ENCODE data around the gene ZBTB49. TPM values are rescaled to one million over a fixed set of nuclear protein-coding genes. Genes with fewer than 3 reads are reported as not detected.

ZBTB49 gene
- total RNA-seq, 1 donor from 2014 or later: 4.8 TPM

DNA sequence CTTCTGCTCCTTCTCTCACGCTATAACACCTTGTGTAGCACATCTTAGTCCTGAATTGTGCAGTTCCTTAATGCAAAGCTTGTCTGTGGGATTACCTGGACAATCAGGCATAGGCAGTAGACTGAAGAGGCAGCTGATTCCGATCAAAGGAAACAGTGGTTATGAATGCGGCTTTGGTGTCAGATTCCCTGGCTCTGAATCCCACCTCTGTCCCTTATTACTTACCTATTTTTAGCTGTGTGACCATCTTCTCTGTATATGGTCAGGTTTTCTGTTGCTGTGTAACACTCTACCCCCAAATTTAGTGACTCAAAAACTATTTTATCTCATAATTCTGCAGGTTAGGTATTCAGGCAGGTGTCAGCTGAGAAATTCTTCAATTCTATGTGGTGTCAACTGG lies 3.2 kb downstream of the ZBTB49 start:
- Mint-ChIP-seq H3K27ac (ENCODE audit: unreplicated experiment) (no peak overlapping the region), H3K36me3 (ENCODE audit: unreplicated experiment) (peaks cover 11% of the 10 kb centered on the region), H3K9me3 (ENCODE audit: unreplicated experiment) (peaks cover 4% of the 10 kb centered on the region), H3K4me3 (ENCODE audit: unreplicated experiment) (no peak overlapping the region), H3K4me1 (ENCODE audit: low read depth, unreplicated experiment) (peaks cover 5% of the 10 kb centered on the region), H3K27me3 (ENCODE audit: unreplicated experiment) (peaks cover 2% of the 10 kb centered on the region)
- TF ChIP-seq, protein P1, sequence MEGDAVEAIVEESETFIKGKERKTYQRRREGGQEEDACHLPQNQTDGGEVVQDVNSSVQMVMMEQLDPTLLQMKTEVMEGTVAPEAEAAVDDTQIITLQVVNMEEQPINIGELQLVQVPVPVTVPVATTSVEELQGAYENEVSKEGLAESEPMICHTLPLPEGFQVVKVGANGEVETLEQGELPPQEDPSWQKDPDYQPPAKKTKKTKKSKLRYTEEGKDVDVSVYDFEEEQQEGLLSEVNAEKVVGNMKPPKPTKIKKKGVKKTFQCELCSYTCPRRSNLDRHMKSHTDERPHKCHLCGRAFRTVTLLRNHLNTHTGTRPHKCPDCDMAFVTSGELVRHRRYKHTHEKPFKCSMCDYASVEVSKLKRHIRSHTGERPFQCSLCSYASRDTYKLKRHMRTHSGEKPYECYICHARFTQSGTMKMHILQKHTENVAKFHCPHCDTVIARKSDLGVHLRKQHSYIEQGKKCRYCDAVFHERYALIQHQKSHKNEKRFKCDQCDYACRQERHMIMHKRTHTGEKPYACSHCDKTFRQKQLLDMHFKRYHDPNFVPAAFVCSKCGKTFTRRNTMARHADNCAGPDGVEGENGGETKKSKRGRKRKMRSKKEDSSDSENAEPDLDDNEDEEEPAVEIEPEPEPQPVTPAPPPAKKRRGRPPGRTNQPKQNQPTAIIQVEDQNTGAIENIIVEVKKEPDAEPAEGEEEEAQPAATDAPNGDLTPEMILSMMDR (IDR thresholded peaks at IDR 0.05; ENCODE audit: partially characterized antibody, unreplicated experiment): no peak
- no peak for DNase-seq

DNA sequence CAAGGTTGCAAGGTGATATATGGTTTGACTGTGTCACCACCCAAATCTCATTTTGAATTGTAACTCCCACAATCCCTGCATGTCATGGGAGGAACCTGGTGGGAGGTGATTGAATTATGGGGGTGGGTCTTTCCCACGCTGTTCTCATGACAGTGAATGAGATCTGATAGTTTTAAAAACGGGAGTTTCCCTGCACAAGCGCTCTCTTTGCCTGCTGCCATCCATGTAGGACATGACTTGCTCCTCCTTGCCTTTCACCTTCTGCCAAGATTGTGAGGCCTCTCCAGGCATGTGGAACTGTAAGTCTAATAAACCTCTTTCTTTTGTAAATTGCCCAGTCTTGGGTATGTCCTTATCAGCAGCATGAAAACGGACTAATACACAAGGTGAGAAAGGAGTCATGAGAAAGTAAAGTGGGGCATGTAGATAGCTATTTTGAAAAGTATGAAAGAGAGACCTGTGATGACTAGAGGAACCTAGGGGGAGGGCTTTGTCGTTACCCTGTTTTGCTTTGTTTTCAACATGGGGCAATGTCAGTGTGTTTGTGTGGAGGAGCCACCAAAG lies 6.3 kb downstream of the ZBTB49 start:
- peaks cover 2% of the 10 kb centered on the region for H3K27me3 Mint-ChIP-seq (ENCODE audit: unreplicated experiment)
- peaks cover 3% of the 10 kb centered on the region for H3K4me1 Mint-ChIP-seq (ENCODE audit: low read depth, unreplicated experiment)
- no peak overlapping the region for H3K4me3 Mint-ChIP-seq (ENCODE audit: unreplicated experiment)
- TF ChIP-seq, protein P1 (IDR thresholded peaks at IDR 0.05; ENCODE audit: partially characterized antibody, unreplicated experiment): no peak
- peaks cover 11% of the 10 kb centered on the region for H3K36me3 Mint-ChIP-seq (ENCODE audit: unreplicated experiment)
- no peak overlapping the region for H3K27ac Mint-ChIP-seq (ENCODE audit: unreplicated experiment)
- DNase-seq: no peak
- no peaks in the 10 kb centered on the region for H3K9me3 Mint-ChIP-seq (ENCODE audit: unreplicated experiment)

DNA sequence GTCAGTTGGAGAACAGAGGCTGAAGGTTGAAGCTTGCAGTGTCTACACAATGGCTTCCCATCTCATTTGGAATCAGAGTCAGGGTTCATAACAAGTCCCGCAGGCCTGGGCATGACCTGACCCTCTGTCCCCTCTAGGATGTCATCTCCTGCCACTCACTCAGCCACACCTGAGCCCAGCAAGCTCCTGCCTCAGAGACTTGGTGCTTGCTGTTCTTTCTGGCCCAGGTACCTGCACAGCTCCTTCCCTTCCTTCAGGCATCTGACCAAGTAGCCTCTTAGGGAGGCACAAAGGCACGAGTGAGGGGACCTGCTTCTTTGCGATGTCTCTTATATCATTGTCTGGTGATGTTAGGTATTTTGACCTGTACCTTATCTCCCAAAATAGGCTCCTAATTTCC lies 9.0 kb downstream of the ZBTB49 start:
- TF ChIP-seq, protein P1 (IDR thresholded peaks at IDR 0.05; ENCODE audit: partially characterized antibody, unreplicated experiment): no peak
- Mint-ChIP-seq H3K36me3 (ENCODE audit: unreplicated experiment) (peaks cover 11% of the 10 kb centered on the region), H3K4me1 (ENCODE audit: low read depth, unreplicated experiment) (peaks cover 7% of the 10 kb centered on the region), H3K27ac (ENCODE audit: unreplicated experiment) (no peak overlapping the region), H3K9me3 (ENCODE audit: unreplicated experiment) (no peaks in the 10 kb centered on the region), H3K27me3 (ENCODE audit: unreplicated experiment) (peaks cover 2% of the 10 kb centered on the region), H3K4me3 (ENCODE audit: unreplicated experiment) (no peak overlapping the region)
- no peak for DNase-seq

DNA sequence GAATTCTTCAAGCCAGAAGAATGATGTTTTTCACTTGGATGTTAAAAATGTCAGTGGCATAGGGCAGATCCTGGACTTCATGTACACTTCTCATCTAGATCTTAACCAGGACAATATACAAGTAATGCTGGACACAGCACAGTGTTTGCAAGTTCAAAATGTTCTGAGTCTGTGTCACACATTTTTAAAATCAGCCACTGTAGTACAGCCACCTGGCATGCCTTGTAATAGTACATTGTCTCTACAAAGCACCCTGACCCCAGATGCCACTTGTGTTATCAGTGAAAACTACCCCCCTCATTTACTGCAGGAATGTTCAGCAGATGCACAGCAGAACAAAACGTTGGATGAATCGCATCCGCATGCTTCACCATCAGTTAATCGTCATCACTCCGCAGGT lies 11.9 kb downstream of the ZBTB49 start:
- Mint-ChIP-seq H3K27ac (ENCODE audit: unreplicated experiment) (peak overlapping the region; percentile 60), H3K36me3 (ENCODE audit: unreplicated experiment) (no peaks in the 10 kb centered on the region), H3K4me3 (ENCODE audit: unreplicated experiment) (no peak overlapping the region), H3K4me1 (ENCODE audit: low read depth, unreplicated experiment) (peaks cover 7% of the 10 kb centered on the region), H3K9me3 (ENCODE audit: unreplicated experiment) (no peaks in the 10 kb centered on the region), H3K27me3 (ENCODE audit: unreplicated experiment) (peaks cover 2% of the 10 kb centered on the region)
- TF ChIP-seq, protein P1 (IDR thresholded peaks at IDR 0.05; ENCODE audit: partially characterized antibody, unreplicated experiment): no peak
- DNase-seq: no peak

DNA sequence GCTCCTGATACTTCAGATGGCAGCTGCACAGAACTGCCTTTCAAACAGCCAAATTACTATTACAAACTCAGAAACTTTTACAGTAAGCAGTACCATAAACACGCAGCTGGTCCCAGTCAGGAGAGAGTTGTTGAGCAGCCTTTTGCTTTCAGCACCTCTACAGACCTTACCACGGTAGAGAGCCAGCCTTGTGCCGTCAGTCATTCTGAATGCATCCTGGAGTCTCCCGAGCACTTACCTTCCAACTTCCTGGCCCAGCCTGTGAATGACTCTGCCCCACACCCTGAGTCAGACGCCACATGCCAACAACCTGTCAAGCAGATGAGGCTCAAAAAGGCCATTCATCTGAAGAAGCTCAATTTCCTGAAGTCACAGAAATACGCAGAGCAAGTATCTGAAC lies 12.4 kb downstream of the ZBTB49 start:
- no peaks in the 10 kb centered on the region for H3K9me3 Mint-ChIP-seq (ENCODE audit: unreplicated experiment)
- peaks cover 7% of the 10 kb centered on the region for H3K4me1 Mint-ChIP-seq (ENCODE audit: low read depth, unreplicated experiment)
- no peak for DNase-seq
- peak overlapping the region; percentile 60 for H3K27ac Mint-ChIP-seq (ENCODE audit: unreplicated experiment)
- peaks cover 2% of the 10 kb centered on the region for H3K27me3 Mint-ChIP-seq (ENCODE audit: unreplicated experiment)
- H3K36me3 Mint-ChIP-seq (ENCODE audit: unreplicated experiment): no peaks in the 10 kb centered on the region
- no peak overlapping the region for H3K4me3 Mint-ChIP-seq (ENCODE audit: unreplicated experiment)
- TF ChIP-seq, protein P1 (IDR thresholded peaks at IDR 0.05; ENCODE audit: partially characterized antibody, unreplicated experiment): no peak

Data from glutamatergic neuron (in vitro differentiated cells).